H1 (cell line): ENCODE results near the gene SRM. TPM values are rescaled to one million over a fixed set of nuclear protein-coding genes. Genes with fewer than 3 reads are reported as not detected.

Experiments used
- CTCF ChIA-PET: fragments of 300-600 bp; sonication (Branson Sonifier 250); formaldehyde crosslinking; loops from one replicate; lab custom pipeline; 2021; ENCODE audit not compliant: partially characterized antibody; lab: Charles Lee
- POLR2A ChIA-PET: fragments of 300-600 bp; sonication (Branson Sonifier 250); formaldehyde crosslinking; loops from one replicate; lab custom pipeline; 2021; ENCODE audit warnings: inconsistent platforms; ENCODE audit not compliant: partially characterized antibody; lab: Charles Lee
- DNase-seq, 2 experiments: peaks; one replicate each; pipeline versions ENCODE4 v3.0.0 to v3.0.0-alpha.2; 2010 to 2022; ENCODE audit warnings: low spot score in 2 of 2, low read depth in 1 of 2, mixed read lengths in 1 of 2
- FAIRE-seq: peaks from 2 replicates; lab custom pipeline; 2011; peaks lifted over from hg19 to GRCh38; lab: Jason Lieb, UNC
- H2AFZ ChIP-seq: 2 replicates; pipeline ENCODE4 v1.8.1; 2012; ENCODE audit warnings: low read length, inconsistent platforms
- H2AK5ac ChIP-seq: 2 replicates; pipeline ENCODE4 v1.6.1; 2013; ENCODE audit warnings: low read depth, low read length
- H2BK120ac ChIP-seq: replicated peaks from 2 replicates; pipeline ENCODE3; 2013; ENCODE audit warnings: low read depth, low read length, inconsistent platforms
- H2BK12ac ChIP-seq: 2 replicates; pipeline ENCODE4 v1.6.1; 2013; ENCODE audit warnings: low read depth, low read length
- H2BK15ac ChIP-seq: 2 replicates; pipeline ENCODE4 v1.6.1; 2013; ENCODE audit warnings: low read length
- H2BK20ac ChIP-seq: 2 replicates; pipeline ENCODE4 v1.6.1; 2013; ENCODE audit warnings: low read length
- H2BK5ac ChIP-seq: 2 replicates; pipeline ENCODE4 v1.6.1; 2013; ENCODE audit warnings: low read depth, low read length
- H3K14ac ChIP-seq: 2 replicates; pipeline ENCODE4 v1.6.1; 2013; ENCODE audit warnings: inconsistent platforms; ENCODE audit not compliant: insufficient read length
- H3K18ac ChIP-seq: 2 replicates; pipeline ENCODE4 v1.6.1; 2013; ENCODE audit warnings: low read length; ENCODE audit errors: extremely low read depth
- H3K23ac ChIP-seq: 2 replicates; pipeline ENCODE4 v1.6.1; 2013; ENCODE audit warnings: inconsistent platforms; ENCODE audit not compliant: insufficient read length
- H3K23me2 ChIP-seq: 2 replicates; pipeline ENCODE4 v1.6.1; 2013; ENCODE audit warnings: low read depth, low read length
- H3K27ac ChIP-seq: 2 replicates; pipeline ENCODE4 v1.6.1; 2011; ENCODE audit warnings: low read depth, low read length, inconsistent platforms
- H3K27me3 ChIP-seq, 4 experiments: replicated peaks in 1 of 4; 1 replicate in 1 of 4; 2 replicates in 3 of 4; pipeline versions ENCODE4 v1.6.1 to v1.8.1; 2011 to 2013; ENCODE audit warnings: low read length in 3 of 4, mild to moderate bottlenecking in 3 of 4, inconsistent platforms in 2 of 4, mixed read lengths in 2 of 4, moderate library complexity in 1 of 4; ENCODE audit not compliant: control insufficient read depth in 3 of 4, insufficient read depth in 3 of 4; ENCODE audit errors: extremely low read depth in 1 of 4
- H3K36me3 ChIP-seq, 4 experiments: 2 replicates each; pipeline versions ENCODE4 v1.6.1 to v1.8.1; 2011 to 2013; ENCODE audit warnings: mild to moderate bottlenecking in 4 of 4, low read length in 3 of 4, moderate library complexity in 2 of 4, control low read depth in 1 of 4, inconsistent platforms in 1 of 4; ENCODE audit not compliant: insufficient read depth in 4 of 4, control insufficient read depth in 2 of 4
- H3K4ac ChIP-seq: replicated peaks from 2 replicates; pipeline ENCODE3; 2013; ENCODE audit warnings: low read length, low read depth, mixed read lengths, inconsistent platforms; ENCODE audit not compliant: insufficient read length
- H3K4me1 ChIP-seq, 4 experiments: replicated peaks in 1 of 4; 1 replicate in 1 of 4; 2 replicates in 3 of 4; pipeline versions ENCODE4 v1.6.1 to v1.8.1; 2011 to 2013; ENCODE audit warnings: low read length in 3 of 4, inconsistent platforms in 2 of 4, mixed read lengths in 1 of 4; ENCODE audit not compliant: insufficient read depth in 4 of 4, control insufficient read depth in 3 of 4
- H3K4me2 ChIP-seq, 2 experiments: 2 replicates each; pipeline versions ENCODE4 v1.6.1 to v1.8.1; 2011 to 2013; ENCODE audit warnings: low read depth in 2 of 2, low read length in 2 of 2, control low read depth in 1 of 2, inconsistent platforms in 1 of 2, mild to moderate bottlenecking in 1 of 2; ENCODE audit not compliant: insufficient read depth in 1 of 2
- H3K4me3 ChIP-seq, 4 experiments: fragments of 200-600, 300-600 bp in 1 of 4; sonication (generic), shearing (Covaris generic), sonication (Bioruptor Twin) in 1 of 4; 2 replicates each; pipeline versions ENCODE4 v1.5.1 to v1.8.1; 2011 to 2016; ENCODE audit warnings: low read length in 4 of 4, low read depth in 3 of 4, control low read depth in 2 of 4, inconsistent platforms in 2 of 4, mild to moderate bottlenecking in 2 of 4, mixed read lengths in 1 of 4, moderate library complexity in 1 of 4; ENCODE audit not compliant: insufficient read depth in 2 of 4; ENCODE audit errors: extremely low read depth in 1 of 4
- H3K56ac ChIP-seq: replicated peaks from 2 replicates; pipeline ENCODE3; 2013; ENCODE audit warnings: low read depth, mild to moderate bottlenecking, mixed read lengths, low read length, inconsistent platforms; ENCODE audit not compliant: insufficient read length
- H3K79me1 ChIP-seq: 2 replicates; pipeline ENCODE4 v1.6.1; 2013; ENCODE audit warnings: low read depth, low read length, control low read depth
- H3K79me2 ChIP-seq, 2 experiments: 2 replicates each; pipeline versions ENCODE4 v1.6.1 to v1.8.1; 2012 to 2013; ENCODE audit warnings: low read length in 2 of 2, mild to moderate bottlenecking in 2 of 2, inconsistent platforms in 1 of 2; ENCODE audit not compliant: insufficient read depth in 2 of 2, control insufficient read depth in 1 of 2
- H3K9ac ChIP-seq, 4 experiments: replicated peaks in 1 of 4; 1 replicate in 1 of 4; 2 replicates in 3 of 4; pipeline versions ENCODE4 v1.6.1 to v1.8.1; 2011 to 2013; ENCODE audit warnings: low read depth in 3 of 4, low read length in 3 of 4, control low read depth in 2 of 4, mild to moderate bottlenecking in 2 of 4, moderate library complexity in 2 of 4, inconsistent platforms in 1 of 4; ENCODE audit errors: extremely low read depth in 1 of 4
- H3K9me3 ChIP-seq, 2 experiments: 2 replicates each; pipeline versions ENCODE4 v1.6.1 to v1.8.1; 2012 to 2013; ENCODE audit warnings: mild to moderate bottlenecking in 2 of 2, moderate library complexity in 2 of 2, control low read depth in 1 of 2, inconsistent platforms in 1 of 2, low read depth in 1 of 2, low read length in 1 of 2, mixed read lengths in 1 of 2; ENCODE audit not compliant: insufficient read depth in 2 of 2
- H4K20me1 ChIP-seq, 2 experiments: replicated peaks in 1 of 2; 2 replicates each; pipeline versions ENCODE3 to v1.8.1; 2011 to 2013; ENCODE audit warnings: inconsistent platforms in 2 of 2, low read length in 2 of 2, mild to moderate bottlenecking in 1 of 2; ENCODE audit not compliant: insufficient read depth in 2 of 2, control insufficient read depth in 1 of 2
- H4K5ac ChIP-seq: 2 replicates; pipeline ENCODE4 v1.6.1; 2013; ENCODE audit warnings: low read length, low read depth, mixed read lengths, inconsistent platforms; ENCODE audit not compliant: insufficient read length
- H4K8ac ChIP-seq: 2 replicates; pipeline ENCODE4 v1.8.0; 2013; ENCODE audit warnings: mild to moderate bottlenecking, moderate library complexity, low read length, inconsistent platforms; ENCODE audit not compliant: insufficient read depth; ENCODE audit errors: extremely low read depth
- H4K91ac ChIP-seq: replicated peaks from 2 replicates; pipeline ENCODE3; 2013; ENCODE audit warnings: low read length, mixed read lengths, inconsistent platforms; ENCODE audit not compliant: insufficient read length
- KDM4A ChIP-seq: IDR thresholded peaks from one replicate; pipeline ENCODE4 v1.7.1; 2012; ENCODE audit warnings: low read depth, mild to moderate bottlenecking, moderate library complexity, low read length, inconsistent platforms; ENCODE audit not compliant: severe bottlenecking
- RAD21 ChIP-seq, 2 experiments: IDR thresholded peaks in 1 of 2; conservative IDR thresholded peaks in 1 of 2; 2 replicates each; pipeline ENCODE4 v1.6.1; 2011; ENCODE audit warnings: low read depth in 2 of 2, low read length in 2 of 2, improper control_type of control experiment in 1 of 2, inconsistent platforms in 1 of 2, mild to moderate bottlenecking in 1 of 2, moderate library complexity in 1 of 2
- WGBS, 2 experiments: shearing (Covaris generic) in 1 of 2; methylation state at CpG; one replicate each; pipeline versions ENCODE4 v1.1.6 to v1.1.7; 2013 to 2015; ENCODE audit warnings: low lambda C conversion rate in 2 of 2, mixed read lengths in 2 of 2, inconsistent platforms in 1 of 2, low coverage in 1 of 2, missing lambda C conversion rate in 1 of 2; ENCODE audit not compliant: insufficient replicate concordance in 2 of 2, insufficient coverage in 1 of 2, insufficient read length in 1 of 2; ENCODE audit errors: extremely low coverage in 1 of 2, missing lambda C conversion rate in 1 of 2; 5-methylcytosine and 5-hydroxymethylcytosine counted together
- polyA plus RNA-seq, 7 experiments: library from polyadenylated mRNA; depleted of rRNA in 3 of 7; stranded (reverse) in 5 of 7; unstranded in 2 of 7; fragments of >200 nt in 5 of 7; fragments of 200-250 nt in 2 of 7; gene quantifications; 1 replicate in 5 of 7; 2 replicates in 1 of 7; 4 replicates in 1 of 7; pipeline versions ENCODE4 v1.2.1 to v1.2.3, GENCODE V29; 2011 to 2013; ENCODE audit warnings: missing spikeins in 2 of 7, mixed read lengths in 2 of 7
- total RNA-seq: library from RNA; stranded (reverse); fragmentation: NEBNext Ultra II Directional; extraction: Animal tissue kit (Norgen Biotek cat#: 25700); gene quantifications from 2 replicates; pipeline ENCODE4 v1.2.1, GENCODE V29; 2021

SRM gene
- total and polyA plus RNA-seq, 2 of the 8 experiments (the other 6 are each of a cell fraction or from before 2014, with no cell fraction given) = 110 to 208 TPM

DNA sequence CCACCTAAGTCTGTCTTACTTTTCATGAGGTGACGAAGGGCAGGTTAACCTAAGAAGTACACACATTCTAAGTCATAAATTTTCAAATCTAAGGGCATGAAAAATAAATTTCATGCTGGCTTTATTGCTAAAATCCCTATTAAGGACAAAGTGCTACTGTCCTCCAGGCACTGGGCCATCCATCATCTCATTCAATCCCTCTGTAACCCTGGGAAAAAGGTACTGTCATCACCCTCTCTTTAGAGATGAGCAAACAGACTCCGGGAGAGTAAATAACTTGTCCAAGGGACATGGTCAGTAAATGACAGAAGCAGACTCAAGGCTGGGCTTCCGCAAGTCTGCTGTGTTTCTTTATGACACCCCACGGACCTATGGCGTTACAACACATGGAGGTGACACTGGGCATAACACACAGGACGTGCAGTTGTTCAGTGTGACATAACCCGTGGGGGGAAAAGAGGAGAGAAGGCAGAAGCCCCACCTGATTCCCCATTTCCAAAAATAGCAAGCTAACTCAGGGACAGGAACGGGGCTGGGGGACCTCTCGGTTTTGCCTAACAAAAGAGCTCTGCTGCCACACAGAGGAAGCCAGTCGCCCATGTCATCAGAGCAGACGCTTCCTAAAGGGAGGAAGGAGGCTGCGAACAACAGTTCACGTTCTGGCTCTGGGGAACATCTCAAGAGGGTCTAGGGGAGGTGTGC lies 12.5 kb upstream of the SRM start:
- Histone ChIP-seq H2AFZ (no peak overlapping the region), H3K79me1 (no peaks in the 10 kb centered on the region), H3K23ac (no peak overlapping the region), H4K8ac (no peak overlapping the region), H2BK12ac (no peak overlapping the region), H3K18ac (no peak overlapping the region), H3K27ac (no peak overlapping the region), H3K4me3 (no peak overlapping the region), H4K20me1 (peaks cover 0 to 13% of the 10 kb centered on the region in 2 experiments), H3K23me2 (no peaks in the 10 kb centered on the region), H2BK20ac (no peak overlapping the region), H3K9ac (no peak overlapping the region), H3K4me1 (no peaks in the 10 kb centered on the region), H3K4ac (no peak overlapping the region), H3K36me3 (peaks cover 42 to 93% (median 80%) of the 10 kb centered on the region in 4 experiments), H2BK5ac (no peak overlapping the region), H4K91ac (no peak overlapping the region), H3K79me2 (no peaks in the 10 kb centered on the region)
- DNase-seq (no peak), FAIRE-seq (no peak)
- POLR2A ChIA-PET = interaction anchor here (0.7 to 2.1 kb wide), 4 partner anchors 8 to 51 kb away, joined by 3 to 5 read pairs (median 4); no protein-coding TSS in a partner anchor
- 72% methylated on average over 13 of the region's 13 CpGs; no CpG with 5 or more reads in 1 of the 2 experiments for WGBS, 2 experiments
- CTCF ChIA-PET = interaction anchor here (0.6 to 7.3 kb wide), 6 partner anchors 9 to 1448 kb away, joined by 3 to 58 read pairs (median 5); no protein-coding TSS in a partner anchor
- TF ChIP-seq KDM4A (no peak), RAD21 (IDR thresholded peaks at IDR 0.05 in 1 of 2, conservative IDR thresholded peaks at IDR 0.05 in 1 of 2; ENCODE audit: low read depth in 2 of 2, low read length in 2 of 2) (peak; percentile 9 to 27; a peak in 2 of 4 replicates)
- TF ChIP-seq, all 59 proteins: peak for 1
- no peak overlapping the region for H2BK120ac ChIP-seq
- H3K56ac ChIP-seq = no peak overlapping the region
- no peak overlapping the region for H3K4me2 ChIP-seq
- H2BK15ac ChIP-seq = no peak overlapping the region
- no peak overlapping the region for H4K5ac ChIP-seq
- no peaks in the 10 kb centered on the region for H3K9me3 ChIP-seq
- no peak overlapping the region for H2AK5ac ChIP-seq
- no peak overlapping the region for H3K14ac ChIP-seq
- H3K27me3 ChIP-seq = no peaks in the 10 kb centered on the region
